ENCODE results near the gene GALNTL6. TPM values are rescaled to one million over a fixed set of nuclear protein-coding genes. Genes with fewer than 3 reads are reported as not detected.

GALNTL6 gene
- total RNA-seq, 2 experiments from 2014 or later = not detected

- ChIA-PET CTCF (no interaction called here), POLR2A (no interaction called here)
- no peaks in the 10 kb centered on the region for H3K36me3 Mint-ChIP-seq
- no peaks in the 10 kb centered on the region for H3K9me3 Mint-ChIP-seq
- no peak overlapping the region for H3K27ac Mint-ChIP-seq
- DNase-seq = no peak
- no peaks in the 10 kb centered on the region for H3K4me1 Mint-ChIP-seq (ENCODE audit: low read depth)
- H3K4me3 Mint-ChIP-seq = no peak overlapping the region
- intact Hi-C loops (cut with micrococcal nuclease) = no loop called here
- no peaks in the 10 kb centered on the region for H3K27me3 Mint-ChIP-seq
These were observed 1037.6 kb downstream of the GALNTL6 start for GRCh38 chr4:172850838-172851237.

GRCh38 chr4:172851534-172851933, 1038.3 kb downstream of the GALNTL6 start:
- no peak for DNase-seq
- ChIA-PET CTCF (no interaction called here), POLR2A (no interaction called here)

GRCh38 chr4:172857026-172857425, 1043.8 kb downstream of the GALNTL6 start:
- ChIA-PET POLR2A (no interaction called here), CTCF (no interaction called here)
- Mint-ChIP-seq H3K9me3 (peaks cover 2% of the 10 kb centered on the region), H3K27me3 (no peaks in the 10 kb centered on the region), H3K4me3 (no peak overlapping the region), H3K36me3 (no peaks in the 10 kb centered on the region), H3K4me1 (ENCODE audit: low read depth) (no peaks in the 10 kb centered on the region), H3K27ac (no peak overlapping the region)
- intact Hi-C loops (cut with micrococcal nuclease) = no loop called here
- no peak for DNase-seq

More at GRCh38 chr4:172851534-172851933, 1038.3 kb downstream of the GALNTL6 start:
- Mint-ChIP-seq H3K27ac (no peak overlapping the region), H3K4me3 (no peak overlapping the region), H3K36me3 (no peaks in the 10 kb centered on the region), H3K27me3 (no peaks in the 10 kb centered on the region), H3K9me3 (no peaks in the 10 kb centered on the region), H3K4me1 (ENCODE audit: low read depth) (no peaks in the 10 kb centered on the region)
- intact Hi-C loops (cut with micrococcal nuclease) = no loop called here

- POLR2A ChIA-PET = no interaction called here
- Mint-ChIP-seq H3K9me3 (peaks cover 5% of the 10 kb centered on the region), H3K27me3 (no peaks in the 10 kb centered on the region), H3K27ac (no peak overlapping the region), H3K4me1 (ENCODE audit: low read depth) (no peaks in the 10 kb centered on the region), H3K36me3 (no peaks in the 10 kb centered on the region), H3K4me3 (no peak overlapping the region)
- intact Hi-C loops (cut with micrococcal nuclease) = no loop called here
- DNase-seq = no peak
- CTCF ChIA-PET = no interaction called here
These were observed 1045.6 kb downstream of the GALNTL6 start for GRCh38 chr4:172858731-172859230.

GRCh38 chr4:172865103-172865502, 1051.9 kb downstream of the GALNTL6 start:
- no peak for DNase-seq
- CTCF ChIA-PET = no interaction called here
- Mint-ChIP-seq H3K27me3 (no peaks in the 10 kb centered on the region), H3K9me3 (peaks cover 5% of the 10 kb centered on the region), H3K4me1 (ENCODE audit: low read depth) (no peaks in the 10 kb centered on the region), H3K4me3 (no peak overlapping the region), H3K36me3 (no peaks in the 10 kb centered on the region), H3K27ac (no peak overlapping the region)
- POLR2A ChIA-PET = no interaction called here
- intact Hi-C loops (cut with micrococcal nuclease) = no loop called here

- intact Hi-C loops (cut with micrococcal nuclease) = no loop called here
- H3K4me3 Mint-ChIP-seq = no peak overlapping the region
- H3K9me3 Mint-ChIP-seq = peaks cover 5% of the 10 kb centered on the region
- CTCF ChIA-PET = no interaction called here
- no peaks in the 10 kb centered on the region for H3K36me3 Mint-ChIP-seq
- no peaks in the 10 kb centered on the region for H3K4me1 Mint-ChIP-seq (ENCODE audit: low read depth)
- no peak for DNase-seq
- POLR2A ChIA-PET = no interaction called here
- no peak overlapping the region for H3K27ac Mint-ChIP-seq
- no peaks in the 10 kb centered on the region for H3K27me3 Mint-ChIP-seq
These were observed 1052.4 kb downstream of the GALNTL6 start for GRCh38 chr4:172865531-172866127.

- intact Hi-C loops (cut with micrococcal nuclease) = no loop called here
- no peak overlapping the region for H3K4me3 Mint-ChIP-seq
- no peaks in the 10 kb centered on the region for H3K36me3 Mint-ChIP-seq
- no peak for DNase-seq
- H3K9me3 Mint-ChIP-seq = peaks cover 5% of the 10 kb centered on the region
- H3K27ac Mint-ChIP-seq = no peak overlapping the region
- POLR2A ChIA-PET = no interaction called here
- no peaks in the 10 kb centered on the region for H3K4me1 Mint-ChIP-seq (ENCODE audit: low read depth)
- no peaks in the 10 kb centered on the region for H3K27me3 Mint-ChIP-seq
- CTCF ChIA-PET = no interaction called here
These were observed 1053.2 kb downstream of the GALNTL6 start for GRCh38 chr4:172866421-172866820.

- H3K27ac Mint-ChIP-seq = no peak overlapping the region
- peaks cover 2% of the 10 kb centered on the region for H3K9me3 Mint-ChIP-seq
- no peak for DNase-seq
- no peak overlapping the region for H3K4me3 Mint-ChIP-seq
- intact Hi-C loops (cut with micrococcal nuclease) = no loop called here
- H3K36me3 Mint-ChIP-seq = no peaks in the 10 kb centered on the region
- ChIA-PET POLR2A (no interaction called here), CTCF (no interaction called here)
- H3K27me3 Mint-ChIP-seq = no peaks in the 10 kb centered on the region
- H3K4me1 Mint-ChIP-seq (ENCODE audit: low read depth) = no peaks in the 10 kb centered on the region
These were observed 1054.6 kb downstream of the GALNTL6 start for GRCh38 chr4:172867835-172868234.

- H3K27me3 Mint-ChIP-seq = no peaks in the 10 kb centered on the region
- intact Hi-C loops (cut with micrococcal nuclease) = no loop called here
- CTCF ChIA-PET = no interaction called here
- no peak overlapping the region for H3K4me3 Mint-ChIP-seq
- DNase-seq = no peak
- no peaks in the 10 kb centered on the region for H3K36me3 Mint-ChIP-seq
- H3K9me3 Mint-ChIP-seq = peaks cover 2% of the 10 kb centered on the region
- no peaks in the 10 kb centered on the region for H3K4me1 Mint-ChIP-seq (ENCODE audit: low read depth)
- POLR2A ChIA-PET = no interaction called here
- H3K27ac Mint-ChIP-seq = no peak overlapping the region
These were observed 1055.1 kb downstream of the GALNTL6 start for GRCh38 chr4:172868271-172868670.

GRCh38 chr4:172869621-172870268, 1056.5 kb downstream of the GALNTL6 start:
- no peak for DNase-seq
- no peak overlapping the region for H3K4me3 Mint-ChIP-seq
- H3K9me3 Mint-ChIP-seq = no peaks in the 10 kb centered on the region
- ChIA-PET CTCF (no interaction called here), POLR2A (no interaction called here)
- no peaks in the 10 kb centered on the region for H3K36me3 Mint-ChIP-seq
- no peaks in the 10 kb centered on the region for H3K4me1 Mint-ChIP-seq (ENCODE audit: low read depth)
- intact Hi-C loops (cut with micrococcal nuclease) = no loop called here
- no peak overlapping the region for H3K27ac Mint-ChIP-seq
- no peaks in the 10 kb centered on the region for H3K27me3 Mint-ChIP-seq

- Mint-ChIP-seq H3K4me3 (no peak overlapping the region), H3K27ac (no peak overlapping the region), H3K9me3 (no peaks in the 10 kb centered on the region), H3K27me3 (no peaks in the 10 kb centered on the region), H3K4me1 (ENCODE audit: low read depth) (no peaks in the 10 kb centered on the region), H3K36me3 (no peaks in the 10 kb centered on the region)
- no peak for DNase-seq
- intact Hi-C loops (cut with micrococcal nuclease) = no loop called here
- POLR2A ChIA-PET = no interaction called here
- CTCF ChIA-PET = no interaction called here
These were observed 1058.2 kb downstream of the GALNTL6 start for GRCh38 chr4:172871381-172871780.

- Mint-ChIP-seq H3K27ac (no peak overlapping the region), H3K27me3 (no peaks in the 10 kb centered on the region), H3K36me3 (no peaks in the 10 kb centered on the region), H3K4me3 (no peak overlapping the region), H3K9me3 (no peaks in the 10 kb centered on the region), H3K4me1 (ENCODE audit: low read depth) (no peaks in the 10 kb centered on the region)
- intact Hi-C loops (cut with micrococcal nuclease) = no loop called here
- no peak for DNase-seq
- ChIA-PET CTCF (no interaction called here), POLR2A (no interaction called here)
These were observed 1061.7 kb downstream of the GALNTL6 start for GRCh38 chr4:172874944-172875343.

GRCh38 chr4:172876394-172876793, 1063.2 kb downstream of the GALNTL6 start:
- POLR2A ChIA-PET = no interaction called here
- DNase-seq = no peak
- Mint-ChIP-seq H3K36me3 (no peaks in the 10 kb centered on the region), H3K27me3 (no peaks in the 10 kb centered on the region), H3K27ac (no peak overlapping the region), H3K4me3 (no peak overlapping the region), H3K9me3 (no peaks in the 10 kb centered on the region), H3K4me1 (ENCODE audit: low read depth) (no peaks in the 10 kb centered on the region)
- CTCF ChIA-PET = interaction anchor here (0.6 kb wide), 1 partner anchor 411 kb away, joined by 3 read pairs; no protein-coding TSS in a partner anchor
- intact Hi-C loops (cut with micrococcal nuclease) = no loop called here

Data from activated CD4-positive, alpha-beta memory T cell treated with anti-CD3 and anti-CD28 coated beads for 36 hours (primary cell).